Mucosa of stomach (tissue), 1 donor: ENCODE data around the gene PPP2R3A.
A peak's percentile ranks its signal among the peaks of the same experiment; 100 is the strongest.
"Not testable (repeated sequence)": the region's sequence is repeated elsewhere in the genome, so short reads cannot be mapped to it uniquely, and the experiment has no call there.

Experiments used
- H3K27me3 ChIP-seq: one replicate; pipeline ENCODE4 v1.7.0; 2013; ENCODE audit warnings: mild to moderate bottlenecking, low read length; ENCODE audit not compliant: control insufficient read depth, insufficient read depth
- H3K36me3 ChIP-seq: one replicate; pipeline ENCODE4 v1.7.0; 2013; ENCODE audit warnings: low read length; ENCODE audit not compliant: control insufficient read depth, insufficient read depth
- H3K4me1 ChIP-seq: one replicate; pipeline ENCODE4 v1.7.0; 2013; ENCODE audit warnings: mild to moderate bottlenecking, low read length; ENCODE audit not compliant: control insufficient read depth, insufficient read depth
- H3K4me3 ChIP-seq: one replicate; pipeline ENCODE4 v1.7.0; 2013; ENCODE audit warnings: low read length
- H3K9ac ChIP-seq: one replicate; pipeline ENCODE4 v1.7.0; 2013; ENCODE audit warnings: mild to moderate bottlenecking, low read length, moderate library complexity
- H3K9me3 ChIP-seq: one replicate; pipeline ENCODE4 v1.7.0; 2013; ENCODE audit warnings: mild to moderate bottlenecking, low read length, moderate library complexity; ENCODE audit not compliant: control insufficient read depth
- donor health status: Pancreatic carcinoma.

The PPP2R3A gene

DNA sequence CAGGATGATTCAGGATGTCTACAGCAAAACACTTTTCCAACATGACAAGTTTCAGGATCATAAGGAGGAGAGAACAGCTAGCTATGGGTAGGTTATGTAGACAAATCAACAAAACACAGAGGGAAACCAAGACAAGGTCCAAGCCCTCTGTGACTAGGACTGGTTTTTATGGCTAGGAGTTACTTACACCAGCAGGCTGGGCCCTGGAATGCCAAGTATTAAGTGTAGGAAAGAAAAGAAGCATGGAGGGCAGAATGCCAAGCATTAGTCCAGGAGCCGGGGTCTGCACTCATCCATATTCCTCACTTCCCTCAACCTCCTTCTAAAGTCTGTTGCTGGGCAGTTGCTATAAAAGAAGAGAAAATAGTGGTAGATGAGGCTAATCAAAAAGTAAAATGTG is 35.3 kb upstream of the PPP2R3A start:
- H3K4me3 ChIP-seq: no peak overlapping the region
- H3K4me1 ChIP-seq: no peaks in the 10 kb centered on the region
- no peaks in the 10 kb centered on the region for H3K27me3 ChIP-seq
- H3K9ac ChIP-seq: no peak overlapping the region
- H3K36me3 ChIP-seq: no peaks in the 10 kb centered on the region
- no peaks in the 10 kb centered on the region for H3K9me3 ChIP-seq

DNA sequence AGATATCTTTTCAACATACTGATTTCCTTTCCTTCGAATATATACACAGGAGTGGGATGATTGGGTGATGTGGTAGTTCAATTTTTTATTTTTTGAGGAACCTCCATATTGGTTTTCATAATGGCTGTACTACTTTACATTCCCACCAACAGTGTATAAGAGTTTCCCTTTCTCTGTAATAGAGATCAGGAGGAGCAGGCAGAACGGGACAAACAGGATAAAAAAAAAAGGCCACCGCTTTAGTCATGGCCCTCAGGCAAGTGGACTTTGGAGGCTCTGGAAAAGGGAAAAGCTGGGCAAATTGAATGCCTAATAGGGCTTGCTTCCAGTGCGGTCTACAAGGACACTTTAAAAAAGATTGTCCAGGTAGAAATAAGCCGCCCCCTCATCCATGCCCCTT is 30.4 kb upstream of the PPP2R3A start:
- H3K36me3 ChIP-seq, H3K4me3 ChIP-seq, H3K9ac ChIP-seq, H3K4me1 ChIP-seq, H3K9me3 ChIP-seq, H3K27me3 ChIP-seq: not testable (repeated sequence)

DNA sequence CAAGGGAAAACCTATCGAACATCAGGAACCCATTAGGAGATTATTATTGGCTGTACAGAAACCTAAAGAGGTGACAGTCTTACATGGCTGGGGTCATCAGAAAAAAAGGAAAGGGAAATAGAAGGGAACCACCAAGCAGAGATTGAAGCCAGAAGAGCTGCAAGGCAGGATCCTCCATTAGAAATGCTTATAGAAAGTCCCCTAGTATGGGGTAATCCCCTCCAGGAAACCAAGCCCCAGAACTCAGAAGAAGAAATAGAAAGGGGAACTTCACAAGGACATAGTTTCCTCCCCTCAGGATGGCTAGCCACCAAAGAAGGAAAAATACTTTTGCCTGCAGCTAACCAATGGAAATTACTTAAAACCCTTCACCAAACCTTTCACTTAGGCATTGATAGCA is 27.8 kb upstream of the PPP2R3A start:
- not testable (repeated sequence) for H3K4me1 ChIP-seq, H3K9me3 ChIP-seq, H3K4me3 ChIP-seq, H3K9ac ChIP-seq, H3K36me3 ChIP-seq, H3K27me3 ChIP-seq

DNA sequence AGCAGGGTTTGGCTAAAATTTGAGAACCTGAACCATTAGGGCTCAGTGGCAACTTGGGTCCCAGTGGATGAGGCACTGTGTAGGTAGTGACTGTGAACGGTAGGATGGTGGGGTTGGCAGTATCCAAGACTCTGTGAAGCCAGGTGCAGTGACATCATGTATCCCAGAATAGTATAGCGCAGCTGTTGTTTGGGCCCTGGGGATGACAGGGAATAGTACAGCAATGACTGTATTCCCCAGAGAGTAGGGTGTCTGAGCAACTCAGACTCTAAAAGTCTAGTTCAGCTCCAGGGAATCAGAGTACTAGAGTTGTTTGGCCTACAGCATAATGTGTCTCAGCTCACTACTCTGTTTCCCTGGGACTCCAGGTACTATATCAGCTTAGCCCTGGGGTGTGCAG is 20.7 kb upstream of the PPP2R3A start:
- H3K36me3 ChIP-seq: no peaks in the 10 kb centered on the region
- H3K4me1 ChIP-seq: no peaks in the 10 kb centered on the region
- no peak overlapping the region for H3K4me3 ChIP-seq
- no peaks in the 10 kb centered on the region for H3K9me3 ChIP-seq
- no peak overlapping the region for H3K9ac ChIP-seq
- H3K27me3 ChIP-seq: no peaks in the 10 kb centered on the region

DNA sequence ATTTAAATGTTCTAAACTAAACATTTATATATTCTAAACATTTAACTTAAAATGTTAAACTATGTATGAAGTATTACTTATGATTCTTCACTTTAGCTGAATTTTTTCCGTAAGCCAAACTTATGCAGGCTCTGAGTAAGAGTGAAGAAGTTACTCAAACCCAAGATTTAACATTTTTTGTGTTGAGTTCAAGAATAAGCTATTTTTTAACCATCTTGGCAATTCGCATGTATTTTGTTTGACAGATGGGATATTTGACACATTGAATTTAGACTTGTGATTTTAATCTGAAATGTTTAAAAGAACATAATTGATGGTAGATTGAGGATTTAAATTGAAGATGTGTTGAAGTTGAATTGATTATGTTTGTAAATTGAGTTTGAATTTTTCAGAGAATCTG is 14.6 kb upstream of the PPP2R3A start:
- H3K4me1 ChIP-seq: no peaks in the 10 kb centered on the region
- no peaks in the 10 kb centered on the region for H3K36me3 ChIP-seq
- no peak overlapping the region for H3K4me3 ChIP-seq
- no peak overlapping the region for H3K9ac ChIP-seq
- no peaks in the 10 kb centered on the region for H3K9me3 ChIP-seq
- no peaks in the 10 kb centered on the region for H3K27me3 ChIP-seq

DNA sequence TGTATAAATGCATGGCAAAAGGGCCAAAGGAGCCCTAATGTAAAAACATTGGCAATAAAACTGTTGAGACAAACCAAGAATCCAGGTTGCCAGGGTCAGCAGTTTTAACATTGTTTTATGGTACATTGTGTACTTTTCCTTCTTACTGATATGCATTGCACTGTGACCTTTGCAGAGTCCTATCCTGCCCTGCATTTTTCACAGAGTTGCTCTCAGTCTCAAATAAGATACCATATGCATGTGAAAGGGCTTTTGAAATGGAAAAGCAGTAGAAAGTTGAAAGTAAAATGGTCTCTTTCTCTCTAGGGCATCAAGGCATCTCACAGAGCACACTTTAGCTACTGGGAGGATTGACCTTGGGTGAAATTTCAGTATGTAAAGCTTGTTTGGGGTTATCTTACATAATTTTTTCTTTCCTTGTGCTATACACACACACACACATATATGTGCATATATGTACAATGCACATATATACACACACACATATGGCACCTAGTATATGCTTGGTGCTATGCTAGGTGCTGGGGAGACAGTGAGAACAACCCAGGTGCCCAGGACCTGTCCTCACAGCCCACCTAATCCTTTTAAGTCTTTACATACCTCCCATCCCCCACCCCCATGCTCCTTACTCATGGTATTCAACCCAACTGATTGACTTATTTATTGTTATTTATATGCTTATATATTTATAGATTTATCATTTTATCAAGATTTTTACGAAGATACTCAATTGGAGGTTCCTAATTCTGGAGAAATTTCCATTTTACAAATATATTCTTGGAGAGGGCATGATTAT is 1.2 kb upstream of the PPP2R3A start:
- H3K4me3 ChIP-seq: no peak overlapping the region
- H3K27me3 ChIP-seq: no peaks in the 10 kb centered on the region
- H3K9ac ChIP-seq: no peak overlapping the region
- H3K4me1 ChIP-seq: peaks cover 23% of the 10 kb centered on the region
- H3K9me3 ChIP-seq: no peaks in the 10 kb centered on the region
- H3K36me3 ChIP-seq: no peaks in the 10 kb centered on the region

DNA sequence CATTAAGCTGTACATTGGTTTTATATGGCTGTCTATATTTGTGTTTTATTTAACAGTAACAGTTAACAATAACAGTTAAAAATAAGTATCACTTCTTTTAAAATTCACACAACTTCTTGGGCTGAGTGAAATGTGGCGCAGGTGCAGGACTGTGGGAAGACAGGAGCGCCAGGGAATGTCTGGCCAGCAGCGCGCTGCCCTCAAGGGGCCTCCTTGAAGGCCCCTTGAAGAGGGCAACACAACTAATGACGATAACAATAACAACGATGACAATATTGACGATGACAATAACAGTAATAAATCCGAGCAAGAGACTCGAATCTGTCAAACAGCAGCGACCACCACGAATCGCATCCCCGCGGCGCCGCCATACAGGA is 411 bp upstream of the PPP2R3A start:
- Histone ChIP-seq H3K9ac (no peak overlapping the region), H3K27me3 (no peaks in the 10 kb centered on the region), H3K4me3 (no peak overlapping the region), H3K4me1 (peaks cover 23% of the 10 kb centered on the region), H3K9me3 (no peaks in the 10 kb centered on the region), H3K36me3 (no peaks in the 10 kb centered on the region)

DNA sequence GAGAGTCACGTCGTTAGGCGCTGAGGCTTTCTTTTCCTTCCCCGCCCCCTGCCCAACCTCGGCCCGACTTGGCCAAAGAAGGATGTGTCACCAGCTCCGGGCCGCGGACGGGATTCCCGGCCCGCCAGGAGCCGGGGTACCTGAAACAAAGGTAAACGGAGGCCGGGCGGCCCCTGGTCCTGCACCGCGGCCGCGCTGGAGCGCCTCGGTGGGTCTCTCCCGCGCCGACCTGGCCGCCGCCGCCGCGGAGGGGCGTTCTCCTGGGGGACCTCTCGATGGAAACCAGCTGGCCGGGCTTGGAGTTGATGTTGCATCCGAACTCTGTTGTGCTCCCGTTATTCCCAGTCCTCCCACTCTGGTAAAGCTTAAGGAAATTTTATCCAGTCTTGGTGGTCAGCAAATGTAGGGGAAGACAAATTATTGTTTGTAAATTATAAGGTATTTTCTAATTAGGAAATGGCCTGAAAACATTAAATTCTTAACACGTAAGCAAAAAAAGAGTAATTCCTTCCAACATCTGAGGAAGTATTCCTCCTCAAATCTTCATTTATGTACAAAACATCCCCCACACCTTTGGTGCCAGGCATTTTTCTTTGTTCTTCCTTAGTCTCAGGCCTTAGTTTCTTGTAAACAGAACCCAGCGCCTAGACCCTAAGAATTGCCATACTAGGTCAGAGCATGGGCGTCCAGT is 888 bp downstream of the PPP2R3A start:
- no peaks in the 10 kb centered on the region for H3K36me3 ChIP-seq
- peak overlapping the region; percentile 57 for H3K9ac ChIP-seq
- H3K4me1 ChIP-seq: peaks cover 23% of the 10 kb centered on the region
- H3K4me3 ChIP-seq: peak overlapping the region; percentile 68
- no peaks in the 10 kb centered on the region for H3K9me3 ChIP-seq
- H3K27me3 ChIP-seq: no peaks in the 10 kb centered on the region

DNA sequence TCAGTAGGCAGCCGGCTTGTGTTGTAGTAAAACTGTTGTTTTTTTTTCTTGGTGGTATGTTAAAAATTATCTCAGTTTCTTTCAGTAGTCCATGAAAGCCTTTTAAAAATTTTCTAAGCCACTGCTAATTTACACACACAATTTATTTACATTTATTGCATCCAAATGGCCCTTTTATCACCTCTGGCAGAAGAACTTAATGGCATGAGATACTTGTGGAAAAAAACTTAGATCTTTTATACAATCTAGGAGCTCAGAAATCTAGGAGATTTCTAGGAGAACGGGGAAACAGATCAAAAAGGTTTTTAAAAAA is 1.4 kb downstream of the PPP2R3A start:
- Histone ChIP-seq H3K27me3 (no peaks in the 10 kb centered on the region), H3K4me1 (peaks cover 23% of the 10 kb centered on the region), H3K9ac (peak overlapping the region; percentile 57), H3K4me3 (peak overlapping the region; percentile 68), H3K36me3 (no peaks in the 10 kb centered on the region), H3K9me3 (no peaks in the 10 kb centered on the region)

DNA sequence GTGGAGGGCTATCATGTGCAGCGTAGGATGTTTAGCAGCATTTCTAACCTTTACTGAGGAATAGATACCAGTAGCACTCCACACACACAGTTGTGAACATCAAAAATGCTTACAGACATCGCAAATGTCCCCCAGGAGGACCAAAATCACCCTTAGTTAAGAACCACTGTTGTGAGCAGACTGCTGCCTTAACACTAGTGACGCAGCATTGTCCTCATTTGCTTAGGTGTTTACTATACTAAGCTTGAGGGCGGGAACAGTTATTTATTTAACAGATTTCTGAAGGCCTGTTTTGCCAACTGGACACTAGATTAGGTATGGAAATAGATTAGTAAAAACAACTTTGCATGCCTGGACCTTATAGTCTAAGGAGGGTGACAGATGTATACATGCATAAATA is 2.3 kb downstream of the PPP2R3A start:
- Histone ChIP-seq H3K27me3 (no peaks in the 10 kb centered on the region), H3K4me1 (peaks cover 23% of the 10 kb centered on the region), H3K9ac (peak overlapping the region; percentile 57), H3K9me3 (no peaks in the 10 kb centered on the region), H3K4me3 (no peak overlapping the region), H3K36me3 (no peaks in the 10 kb centered on the region)

DNA sequence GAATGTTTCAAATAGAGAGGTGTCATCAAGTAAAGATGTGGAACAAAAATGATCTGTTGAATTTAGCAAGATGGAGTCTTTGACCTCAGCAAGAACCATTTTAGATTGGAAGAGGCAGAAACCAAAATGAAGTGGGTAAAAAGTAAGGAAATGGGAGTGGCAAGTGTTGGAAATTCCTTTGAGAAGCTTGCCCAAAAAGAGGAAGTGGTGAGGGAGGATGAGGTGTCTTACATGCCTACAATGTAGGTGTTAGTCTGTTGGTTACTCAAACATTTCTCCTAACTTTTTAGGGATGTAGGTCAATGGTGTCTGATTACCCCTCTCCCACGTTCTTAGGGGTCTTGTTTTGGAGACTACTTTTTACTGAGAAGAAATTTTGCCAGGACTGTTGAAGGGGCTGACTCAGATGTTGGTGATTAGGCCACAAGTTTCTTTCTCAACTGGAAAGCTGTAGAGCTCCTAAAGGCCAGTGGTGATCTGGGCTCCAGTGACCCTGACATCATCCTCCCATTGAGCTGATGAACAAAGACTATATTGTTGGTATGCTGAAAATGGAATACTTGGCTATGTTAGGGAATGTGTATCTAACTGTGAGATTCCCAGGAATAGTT is 5.1 kb downstream of the PPP2R3A start:
- Histone ChIP-seq H3K9ac (no peak overlapping the region), H3K4me3 (no peak overlapping the region), H3K4me1 (peaks cover 34% of the 10 kb centered on the region), H3K27me3 (no peaks in the 10 kb centered on the region), H3K9me3 (no peaks in the 10 kb centered on the region), H3K36me3 (no peaks in the 10 kb centered on the region)

DNA sequence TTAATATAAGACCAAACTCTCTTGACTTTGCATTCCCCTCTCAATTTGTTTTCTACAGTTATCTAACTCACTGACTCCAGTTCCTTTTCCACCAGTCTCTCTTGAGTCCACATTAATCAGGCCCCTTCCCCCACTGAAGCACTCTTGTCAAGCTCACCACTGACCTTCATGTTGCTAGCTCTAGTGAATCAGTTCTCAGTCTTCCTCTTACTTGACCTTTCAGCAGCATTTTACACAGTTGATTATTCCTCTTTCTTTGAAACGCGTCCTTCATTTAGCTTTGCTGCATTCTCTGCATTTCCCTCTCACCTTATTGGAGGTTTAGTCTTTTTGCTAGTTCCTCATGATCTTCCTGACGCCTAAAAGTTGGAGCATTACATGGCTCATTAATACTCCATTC is 8.3 kb downstream of the PPP2R3A start:
- Histone ChIP-seq H3K9ac (no peak overlapping the region), H3K4me3 (no peak overlapping the region), H3K4me1 (peaks cover 14% of the 10 kb centered on the region), H3K36me3 (no peaks in the 10 kb centered on the region), H3K27me3 (no peaks in the 10 kb centered on the region), H3K9me3 (no peaks in the 10 kb centered on the region)
